K562 (cell line): ENCODE results near the gene TNIP1. TPM values are rescaled to one million over a fixed set of nuclear protein-coding genes. Genes with fewer than 3 reads are reported as not detected.

Source experiments
- ATAC-seq: fragments of 200-7000 bp; cut with Tn5 transposase; 3 replicates; pipeline ENCODE4 v1.9.1; 2020; ENCODE audit warnings: moderate library complexity
- BruUV-seq: library from RNA; stranded (reverse); fragments of 400-500 nt; replicated peaks from 2 replicates; lab custom pipeline; 2021; lab: Mats Ljungman, UMichigan
- CTCF ChIA-PET: fragments of 300-600 bp; formaldehyde crosslinking; extraction: SDS; loops from one replicate; lab custom pipeline; 2021; ENCODE audit warnings: low intra/inter-chr PET ratio; lab: Yijun Ruan, JAX
- POLR2A ChIA-PET: fragments of 300-600, 350-650 bp; sonication (Branson Sonifier 250); formaldehyde crosslinking; extraction: SDS; loops from one replicate; lab custom pipeline; 2021; ENCODE audit warnings: antibody characterized with exemption, inconsistent platforms; lab: Yijun Ruan, JAX
- DNase-seq, 4 experiments: peaks; one replicate each; pipeline versions ENCODE4 v3.0.0 to v3.0.0-alpha.2; 2011 to 2018; ENCODE audit warnings: low spot score in 3 of 4, mixed read lengths in 3 of 4; ENCODE audit errors: extremely low read depth in 1 of 4
- FAIRE-seq: peaks from 2 replicates; lab custom pipeline; 2011; peaks lifted over from hg19 to GRCh38; lab: Jason Lieb, UNC
- H2AFZ ChIP-seq: 2 replicates; pipeline ENCODE4 v1.6.0; 2011; ENCODE audit warnings: low read depth, low read length, control low read depth, inconsistent platforms
- H3K27ac ChIP-seq: fragments of 200-600 bp; 3 replicates; pipeline ENCODE4 v1.8.0; 2011; ENCODE audit warnings: low read depth, mild to moderate bottlenecking, control low read depth, inconsistent platforms, low read length, moderate library complexity, mixed read lengths; ENCODE audit errors: extremely low read depth
- H3K27me3 ChIP-seq, 2 experiments: fragments of 300-600 bp in 1 of 2; 2 replicates in 1 of 2; 3 replicates in 1 of 2; pipeline versions ENCODE4 v1.6.0 to v1.8.0; 2011; ENCODE audit warnings: inconsistent platforms in 2 of 2, low read length in 2 of 2, mild to moderate bottlenecking in 1 of 2, mixed read lengths in 1 of 2, moderate library complexity in 1 of 2; ENCODE audit not compliant: control insufficient read depth in 2 of 2, insufficient read depth in 2 of 2
- H3K36me3 ChIP-seq: fragments of 300-600 bp; 3 replicates; pipeline ENCODE4 v1.8.0; 2011; ENCODE audit warnings: mild to moderate bottlenecking, low read length, inconsistent platforms; ENCODE audit not compliant: control insufficient read depth, insufficient read depth
- H3K4me1 ChIP-seq, 2 experiments: fragments of 200-600 bp in 1 of 2; replicated peaks in 1 of 2; 2 replicates in 1 of 2; 3 replicates in 1 of 2; pipeline versions ENCODE4 v1.5.1 to v1.8.0; 2011; ENCODE audit warnings: inconsistent platforms in 2 of 2, low read length in 2 of 2, mild to moderate bottlenecking in 1 of 2, mixed read lengths in 1 of 2, moderate library complexity in 1 of 2; ENCODE audit not compliant: control insufficient read depth in 2 of 2, insufficient read depth in 2 of 2
- H3K4me2 ChIP-seq: 2 replicates; pipeline ENCODE4 v1.6.1; 2011; ENCODE audit warnings: low read length, control low read depth, inconsistent platforms, mixed read lengths; ENCODE audit not compliant: insufficient read depth
- H3K4me3 ChIP-seq: fragments of 200-600 bp; sonication (generic), shearing (Covaris generic); 2 replicates; pipeline ENCODE4 v1.5.1; 2016; ENCODE audit warnings: control low read depth, inconsistent platforms
- H3K79me2 ChIP-seq: fragments of 200-600 bp; 3 replicates; pipeline ENCODE4 v1.8.0; 2011; ENCODE audit warnings: low read length, inconsistent platforms; ENCODE audit not compliant: control insufficient read depth, insufficient read depth
- H3K9ac ChIP-seq, 2 experiments: 2 replicates each; pipeline versions ENCODE4 v1.6.0 to v1.6.1; 2011; ENCODE audit warnings: low read depth in 2 of 2, low read length in 2 of 2, control low read depth in 1 of 2, inconsistent platforms in 1 of 2, mild to moderate bottlenecking in 1 of 2, mixed read lengths in 1 of 2; ENCODE audit not compliant: insufficient read depth in 1 of 2
- H3K9me1 ChIP-seq: one replicate; pipeline ENCODE4 v1.6.0; 2011; ENCODE audit warnings: inconsistent platforms, mild to moderate bottlenecking, low read length, moderate library complexity; ENCODE audit not compliant: control insufficient read depth, insufficient read depth
- H3K9me3 ChIP-seq: replicated peaks from 2 replicates; pipeline ENCODE4 v1.5.1; 2011; ENCODE audit warnings: low read depth, low read length, inconsistent platforms; ENCODE audit not compliant: control insufficient read depth, insufficient read depth
- H4K20me1 ChIP-seq: replicated peaks from 2 replicates; pipeline ENCODE4 v1.6.1; 2011; ENCODE audit warnings: low read length, inconsistent platforms, mixed read lengths; ENCODE audit not compliant: control insufficient read depth, insufficient read depth
- DNMT1 ChIP-seq: fragments of 450-650 bp; IDR thresholded peaks from 2 replicates; pipeline ENCODE4 v1.6.1; 2016; ENCODE audit warnings: antibody characterized with exemption, mild to moderate bottlenecking
- ELF4 ChIP-seq: fragments of 450-650 bp; formaldehyde crosslinking; IDR thresholded peaks from 2 replicates; pipeline ENCODE4 v1.4.0; 2022; ENCODE audit warnings: missing genetic modification characterization
- HCFC1 ChIP-seq: IDR thresholded peaks from 2 replicates; pipeline ENCODE4 v1.6.1; 2012; ENCODE audit warnings: low read depth, low read length, improper control_type of control experiment
- KDM1A ChIP-seq, 2 experiments: fragments of 450-650 bp; IDR thresholded peaks; 2 replicates each; pipeline ENCODE4 v1.6.1; 2016; ENCODE audit warnings: mild to moderate bottlenecking in 2 of 2
- MEIS2 ChIP-seq: fragments of 450-650 bp; IDR thresholded peaks from 2 replicates; pipeline ENCODE4 v1.6.1; 2014; ENCODE audit warnings: mild to moderate bottlenecking; ENCODE audit not compliant: partially characterized antibody
- SLC30A9 ChIP-seq: fragments of 250-450 bp; sonication (Bioruptor Pico); IDR thresholded peaks from 2 replicates; pipeline ENCODE4 v1.8.0; 2022; ENCODE audit warnings: mild to moderate bottlenecking, moderate library complexity
- SOX6 ChIP-seq: fragments of 450-650 bp; IDR thresholded peaks from 2 replicates; pipeline ENCODE4 v1.6.1; 2014; ENCODE audit warnings: mild to moderate bottlenecking
- TCF7 ChIP-seq: sonication (generic); IDR thresholded peaks from 2 replicates; pipeline ENCODE4 v1.6.1; 2016; ENCODE audit warnings: antibody characterized with exemption, borderline replicate concordance
- ZFP30 ChIP-seq: fragments of 250-450 bp; sonication (Bioruptor Pico); IDR thresholded peaks from 2 replicates; pipeline ENCODE4 v1.8.0; 2022; ENCODE audit warnings: moderate library complexity, mild to moderate bottlenecking, inconsistent platforms, borderline replicate concordance
- ZNF121 ChIP-seq: sonication (generic); formaldehyde crosslinking; conservative IDR thresholded peaks from 2 replicates; pipeline ENCODE4 v1.8.0; 2022; ENCODE audit warnings: missing genetic modification reagents
- ZNF561 ChIP-seq: fragments of 450-650 bp; formaldehyde crosslinking; conservative IDR thresholded peaks from 2 replicates; pipeline ENCODE4 v1.4.0; 2020; ENCODE audit warnings: mild to moderate bottlenecking, moderate library complexity
- WGBS: fragments of 100-300 bp; shearing (Covaris generic); methylation state at CpG from one replicate; pipeline ENCODE4 v1.1.6; 2016; ENCODE audit warnings: low coverage, mixed read lengths; ENCODE audit not compliant: insufficient coverage; ENCODE audit errors: missing lambda C conversion rate; 5-methylcytosine and 5-hydroxymethylcytosine counted together
- in situ Hi-C: fragments of 300-500 bp; cut with MboI; formaldehyde crosslinking; loops from 4 replicates; pipeline ENCODE4 v1.15.0; 2018; ENCODE audit warnings: inconsistent platforms, mixed read lengths
- intact Hi-C: fragments of 100-400 bp; cut with micrococcal nuclease; formaldehyde crosslinking; loops from 2 replicates; pipeline ENCODE4 v1.14.2; 2022
- polyA plus RNA-seq, 8 experiments: library from polyadenylated mRNA; depleted of rRNA in 4 of 8; stranded (reverse) in 5 of 8; unstranded in 3 of 8; fragments of >200 nt; fragmentation: Nextera tagmentation in 2 of 8; fragmentation: Illumina TruSeq in 1 of 8; extraction: Ambion mirVana in 2 of 8; extraction: Trizol in 1 of 8; gene quantifications; 2 replicates each; pipeline versions ENCODE4 v1.2.1 to v1.2.3, GENCODE V29; 2011 to 2014; ENCODE audit warnings: inconsistent platforms in 1 of 8, missing spikeins in 1 of 8
- total RNA-seq, 7 experiments: library from RNA; depleted of rRNA in 6 of 7; stranded (reverse); fragments of >200 nt in 6 of 7; fragmentation: Illumina TruSeq in 2 of 7; extraction: Trizol in 2 of 7; gene quantifications; 2 replicates each; pipeline versions ENCODE4 v1.2.1 to v1.2.3, GENCODE V29; 2011 to 2021; ENCODE audit warnings: low replicate concordance in 1 of 7
- TF ChIP-seq, protein P1 (sequence below), 2 experiments: IDR thresholded peaks in 1 of 2; conservative IDR thresholded peaks in 1 of 2; 2 replicates each; pipeline ENCODE4 v1.6.1; 2016; ENCODE audit warnings: low read depth in 2 of 2, mild to moderate bottlenecking in 1 of 2, missing compliant biosample characterization in 1 of 2, missing genetic modification characterization in 1 of 2, moderate library complexity in 1 of 2
- TF ChIP-seq, protein P2 (sequence below): fragments of 450-650 bp; IDR thresholded peaks from 2 replicates; pipeline ENCODE4 v1.6.1; 2017; ENCODE audit warnings: antibody characterized with exemption, mild to moderate bottlenecking
- TF ChIP-seq, protein P3 (sequence below): fragments of 450-650 bp; formaldehyde crosslinking; IDR thresholded peaks from 2 replicates; pipeline ENCODE4 v1.4.0; 2022; ENCODE audit warnings: missing genetic modification characterization

TNIP1 gene
- total and polyA plus RNA-seq, 9 of the 15 experiments (the other 6 are each of a cell fraction or from before 2014, with no cell fraction given), result 0.46 to 41.0 (median 24.6) TPM

DNA sequence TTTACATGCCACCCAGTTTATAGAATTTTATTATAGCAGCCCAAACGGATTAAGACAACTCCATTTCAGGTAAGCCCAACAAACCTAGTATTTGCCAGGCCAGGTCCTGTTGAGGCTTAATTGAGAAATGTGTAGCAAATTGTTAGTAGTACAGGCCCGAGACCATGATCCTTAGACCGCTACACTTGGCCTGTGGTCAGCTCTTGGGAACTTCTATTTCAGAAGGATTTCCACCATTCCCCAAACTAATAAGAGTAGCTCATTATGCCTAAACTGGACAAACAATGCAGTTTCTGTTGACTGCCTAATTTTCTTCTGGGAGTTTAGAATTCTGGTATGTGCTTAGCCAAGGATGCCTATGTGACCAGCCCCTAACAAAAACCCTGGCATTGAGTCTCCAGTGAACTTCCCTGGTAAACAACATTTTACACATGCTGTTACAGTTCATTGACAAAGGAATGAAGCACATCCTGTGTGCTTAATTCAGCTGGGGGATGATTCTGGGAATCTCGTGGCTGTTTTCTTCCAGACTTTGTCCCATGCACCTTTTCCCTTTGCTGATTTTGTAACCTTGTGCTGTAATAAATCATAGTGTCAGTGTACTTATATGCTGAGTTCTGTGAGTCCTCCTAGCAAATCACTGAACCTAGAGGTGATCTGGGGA is 66.0 kb downstream of the TNIP1 start:
- intact Hi-C loops, result no loop called here
- Histone ChIP-seq H3K4me1 (peaks cover 3 to 41% of the 10 kb centered on the region in 2 experiments; a peak in 4 of 5 replicates), H2AFZ (peak overlapping the region; percentile 53), H3K79me2 (no peaks in the 10 kb centered on the region), H3K9me1 (no peaks in the 10 kb centered on the region), H3K27me3 (no peaks in the 10 kb centered on the region), H3K9ac (peak overlapping the region in 1 of 2 experiments; percentile 22; a peak in 1 of 4 replicates), H3K36me3 (no peaks in the 10 kb centered on the region), H3K4me3 (no peak overlapping the region), H3K4me2 (no peak overlapping the region), H3K9me3 (no peaks in the 10 kb centered on the region), H4K20me1 (no peaks in the 10 kb centered on the region), H3K27ac (peak overlapping the region; percentile 83)
- WGBS, result 64% methylated on average over 4 of the region's 4 CpGs
- no peak for DNase-seq
- in situ Hi-C loops, result no loop called here
- no peak for FAIRE-seq
- ChIA-PET CTCF (no interaction called here), POLR2A (interaction anchor here (0.6 to 2.5 kb wide), 3 partner anchors 12 to 100 kb away, joined by 3 to 11 read pairs (median 7); no protein-coding TSS in a partner anchor)
- ATAC-seq, result no peak
- no TSS peak for BruUV-seq
- no peak for TF ChIP-seq ZNF561
- no peak for TF ChIP-seq ZNF121 (CRISPR knock-in tag)
- no peak for TF ChIP-seq ELF4
- no peak for TF ChIP-seq SOX6
- TF ChIP-seq MEIS2, result peak; percentile 82
- TF ChIP-seq DNMT1, result no peak
- TF ChIP-seq KDM1A (IDR thresholded peaks at IDR 0.05), result 0 out of 4 replicates have a peak, but pooled peaks of 1 of the 2 experiments have one; percentile 14
- TF ChIP-seq, protein P1, sequence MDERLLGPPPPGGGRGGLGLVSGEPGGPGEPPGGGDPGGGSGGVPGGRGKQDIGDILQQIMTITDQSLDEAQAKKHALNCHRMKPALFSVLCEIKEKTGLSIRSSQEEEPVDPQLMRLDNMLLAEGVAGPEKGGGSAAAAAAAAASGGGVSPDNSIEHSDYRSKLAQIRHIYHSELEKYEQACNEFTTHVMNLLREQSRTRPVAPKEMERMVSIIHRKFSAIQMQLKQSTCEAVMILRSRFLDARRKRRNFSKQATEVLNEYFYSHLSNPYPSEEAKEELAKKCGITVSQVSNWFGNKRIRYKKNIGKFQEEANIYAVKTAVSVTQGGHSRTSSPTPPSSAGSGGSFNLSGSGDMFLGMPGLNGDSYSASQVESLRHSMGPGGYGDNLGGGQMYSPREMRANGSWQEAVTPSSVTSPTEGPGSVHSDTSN (CRISPR knock-in tag; IDR thresholded peaks at IDR 0.05; ENCODE audit: low read depth), result no peak; the same call in 1 of the 2 replicates
- TF ChIP-seq, protein P1 (tag; conservative IDR thresholded peaks at IDR 0.05; ENCODE audit: low read depth), result peak; percentile 79
- TF ChIP-seq, protein P2, sequence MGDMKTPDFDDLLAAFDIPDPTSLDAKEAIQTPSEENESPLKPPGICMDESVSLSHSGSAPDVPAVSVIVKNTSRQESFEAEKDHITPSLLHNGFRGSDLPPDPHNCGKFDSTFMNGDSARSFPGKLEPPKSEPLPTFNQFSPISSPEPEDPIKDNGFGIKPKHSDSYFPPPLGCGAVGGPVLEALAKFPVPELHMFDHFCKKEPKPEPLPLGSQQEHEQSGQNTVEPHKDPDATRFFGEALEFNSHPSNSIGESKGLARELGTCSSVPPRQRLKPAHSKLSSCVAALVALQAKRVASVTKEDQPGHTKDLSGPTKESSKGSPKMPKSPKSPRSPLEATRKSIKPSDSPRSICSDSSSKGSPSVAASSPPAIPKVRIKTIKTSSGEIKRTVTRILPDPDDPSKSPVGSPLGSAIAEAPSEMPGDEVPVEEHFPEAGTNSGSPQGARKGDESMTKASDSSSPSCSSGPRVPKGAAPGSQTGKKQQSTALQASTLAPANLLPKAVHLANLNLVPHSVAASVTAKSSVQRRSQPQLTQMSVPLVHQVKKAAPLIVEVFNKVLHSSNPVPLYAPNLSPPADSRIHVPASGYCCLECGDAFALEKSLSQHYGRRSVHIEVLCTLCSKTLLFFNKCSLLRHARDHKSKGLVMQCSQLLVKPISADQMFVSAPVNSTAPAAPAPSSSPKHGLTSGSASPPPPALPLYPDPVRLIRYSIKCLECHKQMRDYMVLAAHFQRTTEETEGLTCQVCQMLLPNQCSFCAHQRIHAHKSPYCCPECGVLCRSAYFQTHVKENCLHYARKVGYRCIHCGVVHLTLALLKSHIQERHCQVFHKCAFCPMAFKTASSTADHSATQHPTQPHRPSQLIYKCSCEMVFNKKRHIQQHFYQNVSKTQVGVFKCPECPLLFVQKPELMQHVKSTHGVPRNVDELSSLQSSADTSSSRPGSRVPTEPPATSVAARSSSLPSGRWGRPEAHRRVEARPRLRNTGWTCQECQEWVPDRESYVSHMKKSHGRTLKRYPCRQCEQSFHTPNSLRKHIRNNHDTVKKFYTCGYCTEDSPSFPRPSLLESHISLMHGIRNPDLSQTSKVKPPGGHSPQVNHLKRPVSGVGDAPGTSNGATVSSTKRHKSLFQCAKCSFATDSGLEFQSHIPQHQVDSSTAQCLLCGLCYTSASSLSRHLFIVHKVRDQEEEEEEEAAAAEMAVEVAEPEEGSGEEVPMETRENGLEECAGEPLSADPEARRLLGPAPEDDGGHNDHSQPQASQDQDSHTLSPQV, result peak; percentile 50; the same call in 1 of the 2 replicates
- no peak for TF ChIP-seq TCF7
- TF ChIP-seq SLC30A9 (CRISPR knock-in tag), result no peak
- no peak for TF ChIP-seq HCFC1
- TF ChIP-seq, protein P3, sequence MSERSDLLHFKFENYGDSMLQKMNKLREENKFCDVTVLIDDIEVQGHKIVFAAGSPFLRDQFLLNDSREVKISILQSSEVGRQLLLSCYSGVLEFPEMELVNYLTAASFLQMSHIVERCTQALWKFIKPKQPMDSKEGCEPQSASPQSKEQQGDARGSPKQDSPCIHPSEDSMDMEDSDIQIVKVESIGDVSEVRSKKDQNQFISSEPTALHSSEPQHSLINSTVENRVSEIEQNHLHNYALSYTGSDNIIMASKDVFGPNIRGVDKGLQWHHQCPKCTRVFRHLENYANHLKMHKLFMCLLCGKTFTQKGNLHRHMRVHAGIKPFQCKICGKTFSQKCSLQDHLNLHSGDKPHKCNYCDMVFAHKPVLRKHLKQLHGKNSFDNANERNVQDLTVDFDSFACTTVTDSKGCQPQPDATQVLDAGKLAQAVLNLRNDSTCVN (CRISPR knock-in tag), result no peak
- no peak for TF ChIP-seq ZFP30 (CRISPR knock-in tag)
